Left renal pelvis (tissue), 4 donors: ENCODE measurements around the gene NOS1AP. TPM values are rescaled to one million over a fixed set of nuclear protein-coding genes. Genes with fewer than 3 reads are reported as not detected.

Source experiments
- DNase-seq, 4 donors: peaks; one replicate each; pipeline ENCODE4 v3.0.0-alpha.2; 2013; ENCODE audit warnings: low read depth in 4 of 4, low spot score in 3 of 4
- polyA plus RNA-seq, 4 donors: library from polyadenylated mRNA; unstranded; fragments of 120-200 nt; gene quantifications; one replicate each; pipeline ENCODE4 v1.2.1, GENCODE V29; 2013; ENCODE audit not compliant: insufficient read length in 4 of 4

NOS1AP gene
- polyA plus RNA-seq, 4 donors, result 2.7 to 13.0 (median 9.2) TPM

GRCh38 chr1:162357681-162358266, 288.3 kb downstream of the NOS1AP start:
- no peak for DNase-seq

- no peak for DNase-seq
These were observed 289.4 kb downstream of the NOS1AP start for GRCh38 chr1:162358928-162359327.

- DNase-seq, result no peak
These were observed 290.2 kb downstream of the NOS1AP start for GRCh38 chr1:162359523-162360236.

GRCh38 chr1:162360237-162360873, 290.9 kb downstream of the NOS1AP start:
- no peak for DNase-seq

GRCh38 chr1:162360874-162361260, 291.4 kb downstream of the NOS1AP start:
- DNase-seq, result no peak

GRCh38 chr1:162361349-162361748, 291.9 kb downstream of the NOS1AP start:
- no peak for DNase-seq

GRCh38 chr1:162363823-162364222, 294.3 kb downstream of the NOS1AP start:
- no peak for DNase-seq

- no peak for DNase-seq
These were observed 295.0 kb downstream of the NOS1AP start for GRCh38 chr1:162364498-162364897.

GRCh38 chr1:162365284-162366020, 296.0 kb downstream of the NOS1AP start:
- no peak for DNase-seq

GRCh38 chr1:162366149-162366548, 296.7 kb downstream of the NOS1AP start:
- no peak for DNase-seq

GRCh38 chr1:162366671-162367070, 297.2 kb downstream of the NOS1AP start:
- DNase-seq, result no peak

GRCh38 chr1:162367073-162367472, 297.6 kb downstream of the NOS1AP start:
- DNase-seq, result no peak

GRCh38 chr1:162367772-162368171, 298.3 kb downstream of the NOS1AP start:
- no peak for DNase-seq

GRCh38 chr1:162368451-162368850, 299.0 kb downstream of the NOS1AP start:
- no peak for DNase-seq

GRCh38 chr1:162369571-162369970, 300.1 kb downstream of the NOS1AP start:
- DNase-seq, result no peak

GRCh38 chr1:162370161-162370560, 300.7 kb downstream of the NOS1AP start:
- DNase-seq, result no peak

GRCh38 chr1:162370721-162371120, 301.2 kb downstream of the NOS1AP start:
- DNase-seq, result no peak

- no peak for DNase-seq
These were observed 302.1 kb downstream of the NOS1AP start for GRCh38 chr1:162371611-162372010.

- DNase-seq, result no peak
These were observed 302.9 kb downstream of the NOS1AP start for GRCh38 chr1:162372159-162373071.

GRCh38 chr1:162373072-162373427, 303.6 kb downstream of the NOS1AP start:
- no peak for DNase-seq
